ENCODE measurements around the gene CD93.

GRCh38 chr20:23061262-23061661 is 24.9 kb downstream of the CD93 start:
- no peak for TF ChIP-seq CTCF (conservative IDR thresholded peaks at IDR 0.05; ENCODE audit: low read depth, low read length)
- TF ChIP-seq EZH2 (IDR thresholded peaks at IDR 0.05; ENCODE audit: low read length, unreplicated experiment) = no peak
